Measurements from ENCODE around the gene KIT.

KIT gene

DNA sequence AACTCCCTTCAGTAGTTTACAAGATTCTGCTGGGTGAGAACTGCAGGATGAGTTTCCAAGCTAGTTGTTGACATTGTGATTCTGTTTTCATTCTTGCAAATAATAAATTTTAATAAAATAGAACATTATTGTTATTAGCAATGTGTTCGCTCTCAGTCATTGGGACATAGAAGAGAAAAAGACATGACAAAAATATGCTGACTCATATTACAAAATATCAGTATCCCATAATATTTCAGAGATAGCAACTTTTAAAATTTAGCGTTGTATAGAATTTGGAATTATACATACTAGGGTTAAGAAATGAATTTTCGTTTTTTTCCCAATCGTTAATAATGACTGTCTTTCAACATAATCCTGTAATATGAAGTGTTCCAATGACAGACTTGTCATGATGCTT lies 45.4 kb downstream of the KIT start:
- no peak for DNase-seq (ENCODE audit: low read depth)

DNA sequence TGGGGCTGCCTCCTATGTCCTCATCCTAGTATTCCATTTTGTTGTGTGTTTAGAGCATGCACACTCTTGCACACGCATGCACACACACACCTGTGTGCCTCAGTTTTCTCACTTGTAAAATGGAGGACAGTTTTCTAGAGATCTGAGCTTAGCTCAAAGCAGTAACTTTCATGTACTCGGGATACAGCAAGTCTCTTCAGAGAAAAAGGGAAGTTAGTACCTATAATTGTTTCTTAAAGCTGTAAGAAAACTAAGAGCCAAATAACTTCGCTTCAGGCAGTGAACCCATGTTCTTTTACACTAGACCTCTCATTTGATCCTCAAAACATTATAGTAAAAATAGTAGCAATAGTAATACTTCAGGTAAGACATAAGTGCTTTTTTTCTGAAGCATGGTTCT lies 49.6 kb downstream of the KIT start:
- DNase-seq (ENCODE audit: low read depth) = no peak

DNA sequence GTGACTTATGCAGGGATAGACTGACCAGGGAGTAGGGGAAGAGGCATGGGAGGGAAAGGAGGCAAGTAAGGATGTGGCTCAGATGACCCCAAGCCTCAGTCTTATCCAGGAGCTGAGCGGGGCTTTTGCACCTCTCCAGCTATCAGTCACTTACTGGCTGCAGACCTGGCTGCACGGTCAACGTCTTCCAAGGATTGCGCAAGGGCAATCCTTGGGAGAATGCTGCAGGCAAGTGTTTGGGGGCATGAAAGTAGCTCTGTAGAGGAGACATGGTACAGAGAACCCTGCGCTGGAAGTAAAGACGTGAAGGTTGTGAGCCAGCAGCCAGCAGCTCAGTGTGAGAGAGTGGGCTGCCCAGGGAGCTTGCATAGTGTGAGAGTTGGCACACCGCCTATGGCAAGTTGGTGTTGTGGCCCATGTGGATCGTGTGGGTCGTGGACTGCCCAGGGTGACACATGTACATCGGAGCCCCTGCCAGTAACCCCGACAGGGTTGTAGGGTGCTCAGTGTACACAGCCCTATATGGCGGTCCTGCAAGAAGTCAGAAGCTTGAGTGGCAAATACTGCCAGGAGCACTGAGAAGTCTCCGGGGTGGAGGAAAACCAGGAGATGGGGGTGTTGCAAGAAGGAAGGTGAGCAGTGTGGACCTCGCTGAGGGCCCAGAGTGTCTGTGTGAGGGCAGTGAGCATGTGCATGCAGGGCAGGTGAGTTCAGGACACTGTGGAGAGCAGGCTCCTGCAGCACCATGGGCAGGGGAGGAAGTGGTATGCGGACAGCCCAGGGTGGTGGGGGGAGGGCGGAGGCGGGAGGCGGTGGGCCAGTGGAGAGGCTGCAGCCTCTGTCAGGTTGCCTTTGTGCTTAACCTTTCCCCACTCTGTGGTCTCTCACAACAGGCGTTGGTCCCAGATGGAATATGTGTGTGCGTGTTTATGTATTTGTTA lies 50.9 kb downstream of the KIT start:
- no peak for DNase-seq (ENCODE audit: low read depth)

DNA sequence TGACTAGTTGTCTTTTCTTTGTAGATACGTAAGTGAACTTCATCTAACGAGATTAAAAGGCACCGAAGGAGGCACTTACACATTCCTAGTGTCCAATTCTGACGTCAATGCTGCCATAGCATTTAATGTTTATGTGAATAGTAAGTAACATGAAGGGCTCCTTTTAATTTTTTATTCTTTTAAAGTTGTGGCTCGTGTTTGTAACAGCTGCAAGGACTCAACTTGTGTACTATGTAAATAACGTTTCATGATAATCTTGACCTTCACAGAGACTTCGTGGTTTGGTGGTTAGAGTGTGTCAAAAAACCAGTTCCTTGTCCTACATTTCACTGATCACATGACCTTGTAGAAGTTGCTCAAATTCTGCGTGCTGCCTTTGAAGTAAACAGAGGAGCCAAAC lies 51.6 kb downstream of the KIT start:
- no peak for DNase-seq (ENCODE audit: low read depth)

DNA sequence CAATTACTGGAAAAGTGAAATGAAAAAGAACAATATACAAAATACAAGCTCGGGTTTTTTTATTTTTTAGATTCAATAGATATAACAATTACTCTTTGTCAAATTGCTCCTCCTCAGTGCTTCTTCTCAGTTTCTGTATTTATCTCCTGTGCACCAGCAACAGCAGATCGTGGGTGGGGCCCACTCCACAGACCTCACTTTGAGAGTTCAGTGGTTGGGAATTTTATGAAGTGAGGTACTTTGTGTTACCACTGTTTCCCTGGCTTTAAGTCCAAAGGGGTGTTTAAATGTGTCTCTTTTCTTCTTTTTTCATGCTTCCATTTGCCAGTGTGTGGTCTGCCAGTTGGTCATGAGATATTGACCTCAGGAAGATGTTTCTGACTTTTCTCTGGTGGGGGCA lies 54.4 kb downstream of the KIT start:
- no peak for DNase-seq (ENCODE audit: low read depth)

DNA sequence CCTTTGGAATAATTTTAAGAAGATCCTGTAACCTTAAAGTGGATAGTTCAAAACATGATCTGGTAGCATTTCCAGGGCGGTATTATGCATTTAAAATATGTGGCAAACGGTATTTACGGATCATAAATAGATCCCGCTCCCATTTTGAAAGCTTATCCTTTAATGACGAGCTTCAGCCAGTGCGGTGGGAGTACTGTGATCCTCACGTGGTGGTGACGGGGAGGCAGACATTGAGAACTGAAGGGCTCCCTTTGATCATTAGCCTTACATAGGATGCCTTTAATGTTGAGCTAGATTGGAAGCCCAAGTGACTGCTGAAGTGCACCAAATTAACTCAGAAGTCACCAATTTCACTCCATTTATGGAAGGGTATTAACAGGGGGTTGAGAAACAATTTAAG lies 56.9 kb downstream of the KIT start:
- no peak for DNase-seq (ENCODE audit: low read depth)

DNA sequence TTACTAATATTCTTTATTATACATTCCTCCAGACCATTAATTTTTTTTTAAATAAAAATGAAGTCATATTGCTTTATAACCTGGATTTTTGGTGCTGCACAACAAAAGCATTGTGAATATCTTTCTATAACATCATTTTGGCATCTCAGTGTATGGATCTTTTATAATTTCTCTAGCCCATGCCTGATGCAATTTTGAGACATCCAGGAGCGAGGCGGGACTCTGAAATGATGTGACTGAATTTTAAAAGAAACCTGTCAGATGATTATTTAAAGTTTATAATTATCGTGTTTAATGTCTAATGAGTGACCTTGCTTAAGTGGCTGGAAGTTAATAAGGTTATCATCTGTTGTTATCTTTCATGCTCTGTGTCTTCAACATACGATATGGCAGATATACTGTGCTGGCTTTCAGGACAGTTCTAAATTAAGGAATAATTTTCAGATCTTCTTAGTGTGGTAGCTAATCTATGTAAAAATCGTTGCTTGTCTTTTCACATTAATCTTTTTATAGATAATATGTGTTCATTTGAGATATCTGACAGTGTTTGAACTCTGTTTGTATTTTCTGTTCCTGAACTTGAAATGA lies 58.8 kb downstream of the KIT start:
- no peak for DNase-seq (ENCODE audit: low read depth)

DNA sequence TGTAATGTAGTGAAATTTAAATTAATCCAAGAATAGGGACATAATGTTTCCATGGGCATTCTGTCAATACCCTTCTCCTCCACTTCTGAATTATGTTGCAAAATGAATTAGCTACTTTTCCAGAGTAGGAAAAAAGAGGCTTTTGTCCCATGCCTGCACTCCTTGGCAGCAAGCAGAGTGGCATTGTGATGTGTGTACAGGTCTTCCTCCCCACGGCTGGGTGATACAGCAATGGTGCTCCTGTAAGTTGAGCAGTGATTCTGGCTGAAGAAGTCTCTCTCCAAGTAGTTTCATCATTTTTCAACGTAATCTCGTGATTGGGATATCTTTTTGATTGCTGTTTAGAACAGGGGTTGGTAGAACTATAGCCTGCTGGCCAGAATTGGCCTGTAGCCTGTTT lies 59.9 kb downstream of the KIT start:
- DNase-seq (ENCODE audit: low read depth) = no peak

DNA sequence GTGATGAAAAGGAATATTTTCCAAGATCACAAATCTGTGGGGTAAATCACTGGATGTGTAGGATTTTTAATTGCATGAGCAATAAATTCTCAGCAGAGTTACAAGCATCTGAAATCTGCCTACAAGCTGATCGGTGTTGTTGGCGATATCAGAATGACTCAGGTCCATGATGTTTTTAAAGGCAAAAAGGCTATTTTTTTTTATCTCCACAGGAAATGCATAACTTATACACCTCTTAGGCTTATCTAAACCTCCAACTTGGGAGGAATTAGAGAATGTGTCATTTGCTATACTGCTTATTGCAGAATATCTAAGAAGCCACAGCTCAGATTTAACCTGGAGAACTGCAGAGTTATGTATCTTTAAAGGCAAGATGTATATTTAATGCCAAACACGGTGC lies 61.6 kb downstream of the KIT start:
- no peak for DNase-seq (ENCODE audit: low read depth)

DNA sequence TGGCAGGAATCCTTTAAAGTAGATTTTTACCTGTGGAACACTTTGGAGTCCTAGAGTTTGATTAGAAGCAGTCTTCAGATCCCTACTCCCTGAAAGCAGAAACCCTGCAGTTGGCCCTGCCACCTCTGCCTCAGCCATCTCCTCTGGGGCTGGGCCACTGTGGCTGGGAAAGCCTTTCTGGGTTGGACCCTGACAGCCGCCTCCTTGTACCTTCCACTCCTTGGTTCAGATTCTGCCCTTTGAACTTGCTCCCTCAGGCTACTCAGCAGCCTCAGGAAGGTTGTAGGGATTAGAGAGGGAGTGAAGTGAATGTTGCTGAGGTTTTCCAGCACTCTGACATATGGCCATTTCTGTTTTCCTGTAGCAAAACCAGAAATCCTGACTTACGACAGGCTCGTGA lies 65.5 kb downstream of the KIT start:
- no peak for DNase-seq (ENCODE audit: low read depth)

DNA sequence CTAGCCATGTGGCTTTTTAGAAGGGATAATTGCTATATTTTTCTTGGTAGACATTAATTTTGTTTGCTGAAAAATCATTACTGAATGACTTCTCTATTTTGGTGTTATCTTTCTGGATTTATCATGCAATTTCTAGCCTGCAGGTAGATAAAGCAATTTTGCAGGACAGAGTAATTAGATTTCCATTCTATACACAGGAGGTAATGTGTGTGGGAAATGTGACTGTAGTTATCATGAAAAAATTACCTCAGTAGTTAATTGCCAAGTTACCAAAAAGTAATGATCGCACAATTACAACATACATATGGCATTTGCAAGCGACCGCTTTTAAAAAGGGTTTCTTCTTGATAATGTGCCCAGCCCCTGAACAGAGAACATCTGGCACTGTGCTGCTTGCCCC lies 66.1 kb downstream of the KIT start:
- DNase-seq (ENCODE audit: low read depth) = no peak

DNA sequence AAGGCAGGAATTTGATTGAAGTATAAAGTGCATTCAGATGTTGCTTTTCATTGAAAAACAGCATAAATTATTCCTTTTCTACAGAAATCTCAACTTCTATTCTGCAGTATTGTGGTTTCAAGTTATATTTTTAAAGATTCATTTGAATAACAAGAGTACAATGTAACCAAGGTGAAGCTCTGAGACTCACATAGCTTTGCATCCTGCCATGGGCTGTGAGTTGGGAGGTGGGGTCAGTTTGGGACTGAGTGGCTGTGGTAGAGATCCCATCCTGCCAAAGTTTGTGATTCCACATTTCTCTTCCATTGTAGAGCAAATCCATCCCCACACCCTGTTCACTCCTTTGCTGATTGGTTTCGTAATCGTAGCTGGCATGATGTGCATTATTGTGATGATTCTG lies 69.2 kb downstream of the KIT start:
- no peak for DNase-seq (ENCODE audit: low read depth)

DNA sequence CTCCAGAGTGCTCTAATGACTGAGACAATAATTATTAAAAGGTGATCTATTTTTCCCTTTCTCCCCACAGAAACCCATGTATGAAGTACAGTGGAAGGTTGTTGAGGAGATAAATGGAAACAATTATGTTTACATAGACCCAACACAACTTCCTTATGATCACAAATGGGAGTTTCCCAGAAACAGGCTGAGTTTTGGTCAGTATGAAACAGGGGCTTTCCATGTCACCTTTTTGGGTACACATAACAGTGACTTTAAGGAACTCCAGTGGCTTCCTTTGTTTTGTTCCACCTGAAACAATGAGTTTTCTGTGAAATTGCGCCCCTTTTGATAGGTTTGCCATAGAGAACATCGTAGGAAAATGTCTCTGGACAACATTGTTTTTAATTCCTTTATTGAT lies 69.6 kb downstream of the KIT start:
- DNase-seq (ENCODE audit: low read depth) = no peak

DNA sequence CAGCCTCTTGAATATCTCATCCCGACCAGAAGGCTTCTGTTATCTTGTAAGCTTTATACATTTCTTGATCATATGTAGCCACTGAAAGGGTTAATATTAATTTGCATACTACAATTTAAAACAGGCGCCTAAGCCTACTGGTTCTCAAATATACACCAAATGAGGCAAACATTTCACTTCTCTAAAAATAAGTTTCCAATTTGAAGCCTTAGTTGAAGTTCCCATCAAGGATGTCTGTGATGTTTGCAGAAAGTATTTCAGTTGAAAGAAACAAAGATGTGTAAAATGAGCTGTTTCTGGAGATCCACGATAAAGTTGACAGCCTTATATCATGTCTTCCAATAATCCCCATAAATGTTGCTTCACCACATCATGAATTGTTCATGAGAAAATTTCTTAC lies 70.6 kb downstream of the KIT start:
- DNase-seq (ENCODE audit: low read depth) = no peak

DNA sequence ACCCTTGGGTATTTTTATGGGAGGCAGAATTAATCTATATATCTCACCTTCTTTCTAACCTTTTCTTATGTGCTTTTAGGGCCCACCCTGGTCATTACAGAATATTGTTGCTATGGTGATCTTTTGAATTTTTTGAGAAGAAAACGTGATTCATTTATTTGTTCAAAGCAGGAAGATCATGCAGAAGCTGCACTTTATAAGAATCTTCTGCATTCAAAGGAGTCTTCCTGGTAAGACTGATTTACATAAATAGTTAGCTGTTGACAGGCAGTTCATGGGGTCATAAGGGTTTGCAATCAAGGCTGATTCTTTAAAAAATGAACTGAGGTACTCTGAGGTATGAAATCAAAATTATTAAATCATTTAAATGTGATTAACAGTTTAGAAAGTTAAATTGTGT lies 71.5 kb downstream of the KIT start:
- DNase-seq (ENCODE audit: low read depth) = no peak

DNA sequence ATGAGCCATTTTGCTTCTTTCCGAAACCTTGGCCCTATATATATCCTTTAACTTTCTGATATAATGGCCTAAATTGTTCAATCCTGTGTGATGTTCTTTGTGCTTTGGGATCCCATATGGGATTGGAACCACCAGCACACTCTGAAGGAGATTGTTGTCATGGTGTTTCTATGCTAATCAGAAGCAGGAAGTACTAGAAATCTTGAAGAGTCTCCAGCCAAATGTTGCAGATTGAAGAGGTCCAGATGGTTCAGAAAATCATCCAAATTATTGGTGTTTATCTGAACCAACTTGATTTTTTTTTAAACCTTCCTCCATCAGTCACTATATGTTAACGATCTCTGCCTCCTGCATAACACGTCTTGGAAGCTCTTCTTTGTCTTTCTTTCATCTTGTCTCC lies 72.8 kb downstream of the KIT start:
- DNase-seq (ENCODE audit: low read depth) = no peak

DNA sequence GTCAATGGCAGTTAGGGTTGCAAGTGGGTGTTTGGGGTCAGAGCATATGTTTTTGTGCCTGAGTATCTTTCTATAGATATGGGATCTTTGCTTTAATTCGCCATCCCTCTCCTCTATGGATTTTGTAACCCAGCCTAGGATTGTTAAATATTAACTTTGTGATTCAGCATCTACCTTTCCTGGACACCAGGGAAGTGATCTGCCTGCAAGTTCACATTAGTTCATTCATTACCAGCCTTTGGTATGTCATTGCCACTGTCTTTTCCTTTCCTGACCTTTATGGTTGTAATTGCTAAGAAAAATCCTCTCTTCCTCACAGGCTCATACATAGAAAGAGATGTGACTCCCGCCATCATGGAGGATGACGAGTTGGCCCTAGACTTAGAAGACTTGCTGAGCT lies 73.8 kb downstream of the KIT start:
- DNase-seq (ENCODE audit: low read depth) = no peak

DNA sequence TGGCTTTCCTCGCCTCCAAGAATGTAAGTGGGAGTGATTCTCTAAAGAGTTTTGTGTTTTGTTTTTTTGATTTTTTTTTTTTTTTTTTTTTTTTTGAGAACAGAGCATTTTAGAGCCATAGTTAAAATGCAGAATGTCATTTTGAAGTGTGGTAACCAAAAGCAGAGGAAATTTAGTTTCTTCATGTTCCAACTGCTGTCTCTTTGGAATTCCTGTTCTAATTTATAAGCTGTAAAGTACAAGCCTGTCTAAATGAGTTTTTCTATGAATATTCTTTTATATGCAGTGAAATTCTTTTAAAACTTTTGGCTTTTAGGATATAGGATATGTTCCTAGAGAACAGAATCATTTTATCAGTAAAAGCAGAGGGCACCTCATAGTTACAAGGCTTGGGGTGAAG lies 74.2 kb downstream of the KIT start:
- DNase-seq (ENCODE audit: low read depth) = no peak

DNA sequence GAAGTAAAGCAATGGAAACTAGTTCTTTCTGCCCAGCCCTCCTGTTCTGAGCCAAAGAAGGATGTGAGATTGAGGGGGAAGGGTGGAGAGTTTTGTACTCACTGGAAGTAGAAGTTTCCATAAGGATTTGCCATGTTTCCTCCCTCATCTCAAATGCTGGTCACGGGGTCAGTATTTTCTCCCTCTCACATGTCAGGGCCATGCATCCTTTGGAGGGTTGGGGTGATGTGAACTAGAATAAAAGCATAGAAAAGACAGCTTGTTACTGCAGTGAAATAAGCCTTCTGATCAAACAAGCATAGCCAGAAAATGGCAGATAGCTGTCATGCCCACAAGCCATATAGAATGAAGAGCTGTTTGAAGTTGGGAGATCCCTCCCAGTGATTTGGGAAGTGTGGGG lies 79.7 kb downstream of the KIT start:
- DNase-seq (ENCODE audit: low read depth) = no peak

DNA sequence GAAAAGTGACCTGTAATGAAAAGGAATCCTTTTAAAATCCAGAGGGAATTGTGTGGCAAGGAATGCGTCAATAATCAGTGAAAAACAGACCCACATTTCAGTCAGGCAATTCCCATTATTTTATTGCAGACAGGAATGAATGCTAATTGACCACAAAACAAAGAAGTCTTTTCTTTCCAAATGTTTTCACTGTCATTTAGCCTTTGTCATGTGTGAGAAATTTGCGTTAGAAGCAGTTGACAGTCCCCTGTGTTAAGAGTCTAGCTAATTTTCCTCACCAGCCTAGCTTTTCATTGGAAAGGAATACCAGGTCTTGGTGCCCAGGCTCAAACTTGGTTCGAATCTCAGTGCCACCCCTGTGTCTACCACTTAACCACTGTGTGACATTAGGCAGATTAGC lies 83.4 kb downstream of the KIT start:
- DNase-seq (ENCODE audit: low read depth) = no peak

DNA sequence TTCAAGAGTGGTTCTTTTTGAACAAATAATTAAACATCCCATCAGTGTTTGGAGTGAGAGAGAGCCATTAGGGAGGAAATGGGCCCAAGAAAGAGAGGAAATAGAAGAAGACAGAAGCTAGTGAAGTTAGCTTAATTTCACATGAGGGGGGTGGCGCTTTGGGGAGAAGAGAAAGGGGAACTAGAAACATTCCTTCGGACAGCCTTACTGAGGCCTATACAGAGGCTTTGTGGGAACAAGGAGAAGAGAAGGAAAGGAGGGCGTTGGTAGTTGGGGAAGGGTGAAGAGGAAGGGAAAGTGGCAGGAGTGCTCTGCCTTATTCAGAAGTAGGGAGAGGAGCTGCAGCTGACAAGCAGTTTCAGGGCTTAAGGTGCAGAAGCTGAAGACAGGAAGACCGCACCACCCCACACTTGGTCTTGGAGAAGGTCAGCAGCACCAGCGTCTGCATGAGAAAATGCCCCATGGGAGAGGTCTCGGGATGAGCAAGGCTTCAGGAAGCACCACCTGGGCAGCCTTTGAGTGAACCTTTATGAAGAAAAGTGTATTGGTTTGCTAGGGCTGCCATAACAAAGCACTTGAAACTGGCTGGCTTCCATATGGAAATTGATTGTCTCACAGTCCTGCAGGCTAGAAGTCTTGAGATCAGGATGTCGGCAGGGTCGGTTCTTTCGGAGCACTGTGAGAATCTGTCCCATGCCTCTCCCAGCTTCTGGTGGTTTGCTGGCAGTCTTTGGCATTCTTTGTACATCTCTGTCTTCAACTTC lies 85.1 kb downstream of the KIT start:
- DNase-seq (ENCODE audit: low read depth) = no peak

DNA sequence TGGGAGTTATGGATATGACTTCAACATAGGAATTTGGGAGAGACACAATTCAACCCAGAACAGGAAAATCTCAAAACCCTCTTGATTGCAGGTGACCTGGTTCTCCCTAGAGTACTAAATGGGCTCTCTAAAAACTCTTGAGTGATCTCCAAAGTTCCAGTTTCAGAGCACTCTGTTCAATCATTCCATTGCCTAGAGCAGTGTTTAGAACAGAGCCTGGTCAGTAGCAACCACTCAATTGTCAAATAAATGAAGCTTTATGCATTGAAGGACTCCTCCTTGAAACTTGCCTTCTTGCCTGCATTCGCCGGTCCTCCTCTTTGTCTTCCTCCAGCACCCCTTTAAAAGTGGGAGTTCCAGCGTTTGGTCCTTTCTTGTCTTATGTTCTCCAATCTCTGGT lies 85.8 kb downstream of the KIT start:
- DNase-seq (ENCODE audit: low read depth) = no peak

DNA sequence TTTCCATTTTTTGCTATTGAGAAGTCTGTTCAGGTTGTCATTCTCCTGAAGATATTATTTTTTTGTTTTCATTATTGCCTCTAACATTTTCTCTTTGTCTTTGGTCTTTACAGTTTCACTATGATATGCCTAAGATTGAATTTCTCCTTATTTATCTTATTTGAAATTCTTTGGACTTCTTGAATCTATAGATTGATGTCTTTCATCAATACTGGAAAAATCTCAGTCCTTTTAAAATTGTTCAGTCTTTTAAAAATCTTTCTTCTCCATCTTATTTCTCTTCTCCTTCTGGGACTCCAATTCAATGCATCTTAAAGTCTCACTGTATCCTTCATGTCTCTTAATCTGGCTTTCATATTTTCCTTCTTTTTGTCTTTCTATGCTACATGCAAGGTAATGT lies 86.7 kb downstream of the KIT start:
- no peak for DNase-seq (ENCODE audit: low read depth)
